ENCODE results near the gene HYAL3.

The HYAL3 gene

DNA sequence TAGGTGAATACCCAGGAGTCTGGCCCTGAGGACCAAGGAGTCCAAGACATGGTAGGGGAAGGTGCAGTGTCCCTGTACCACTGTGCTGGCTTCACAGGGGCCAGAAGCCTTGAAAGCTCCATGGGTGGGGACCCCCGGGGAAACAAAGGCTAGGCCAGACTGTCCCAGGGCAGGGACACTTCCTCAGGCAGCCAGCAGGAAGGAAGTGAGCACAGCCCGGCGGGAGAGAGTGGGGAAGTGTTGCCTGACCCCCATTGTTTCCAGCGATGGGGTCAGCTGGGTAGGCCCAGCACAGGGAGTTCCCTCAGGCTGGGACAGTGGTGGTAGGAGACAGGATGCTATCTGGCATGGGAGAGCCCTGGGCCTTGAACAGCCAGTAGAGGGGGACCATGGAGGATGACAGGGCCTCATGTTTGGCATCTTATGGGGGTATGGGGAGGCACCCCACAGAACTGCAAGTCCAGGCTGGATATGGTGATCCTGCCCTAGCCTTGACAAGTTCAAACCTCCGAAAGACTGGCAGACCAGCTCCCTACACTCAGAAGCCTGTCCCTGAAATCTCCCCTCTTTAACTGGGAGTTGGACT, 24.5 kb upstream of the HYAL3 start:
- in situ Hi-C loops (cut with HindIII; ENCODE audit: low sequenced_read_pairs), result no loop called here
- DNase-seq (ENCODE audit: low read depth), result no peak
- peak; percentile 2 for TF ChIP-seq CTCF (IDR thresholded peaks at IDR 0.05; ENCODE audit: low read depth, low read length, missing control alignments)
- H3K4me3 ChIP-seq (ENCODE audit: low read depth, low read length), result no peak overlapping the region

- TF ChIP-seq CTCF (IDR thresholded peaks at IDR 0.05; ENCODE audit: low read depth, low read length, missing control alignments), result no peak
- DNase-seq (ENCODE audit: low read depth), result no peak
- no peak overlapping the region for H3K4me3 ChIP-seq (ENCODE audit: low read depth, low read length)
Observed at GRCh38 chr3:50323092-50323600, 23.9 kb upstream of the HYAL3 start.

GRCh38 chr3:50322386-50323091, 23.3 kb upstream of the HYAL3 start, which contains the start of gene HYAL2:
HYAL2 (minus strand) TSS chr3:50322745; CDS start chr3:50320489, 2,256 bp downstream.
- peak within 1 kb of the TSS; percentile 77 for H3K4me3 ChIP-seq (ENCODE audit: low read depth, low read length)
- in situ Hi-C loops (cut with HindIII; ENCODE audit: low sequenced_read_pairs), result no loop called here
- TF ChIP-seq CTCF (IDR thresholded peaks at IDR 0.05; ENCODE audit: low read depth, low read length, missing control alignments), result no peak
- DNase-seq (ENCODE audit: low read depth), result no peak

More at GRCh38 chr3:50323092-50323600, 23.9 kb upstream of the HYAL3 start:
- in situ Hi-C loops (cut with HindIII; ENCODE audit: low sequenced_read_pairs), result no loop called here

DNA sequence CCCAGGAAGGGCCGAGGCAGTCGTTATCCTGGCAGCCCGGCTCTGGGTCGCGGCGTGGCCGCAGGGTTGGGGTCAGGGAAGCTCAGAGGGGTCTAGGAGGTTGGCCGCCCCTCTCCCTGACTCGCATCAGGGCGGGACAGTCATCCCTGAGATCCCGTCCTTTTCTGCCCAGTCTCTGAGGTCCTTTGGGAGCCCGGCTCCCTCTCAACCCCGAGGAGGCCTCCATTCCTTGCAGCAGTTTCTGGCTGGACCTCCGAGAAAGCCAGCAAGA, 22.8 kb upstream of the HYAL3 start:
- TF ChIP-seq CTCF (IDR thresholded peaks at IDR 0.05; ENCODE audit: low read depth, low read length, missing control alignments), result no peak
- H3K4me3 ChIP-seq (ENCODE audit: low read depth, low read length), result peak overlapping the region; percentile 77
- in situ Hi-C loops (cut with HindIII; ENCODE audit: low sequenced_read_pairs), result no loop called here
- no peak for DNase-seq (ENCODE audit: low read depth)

DNA sequence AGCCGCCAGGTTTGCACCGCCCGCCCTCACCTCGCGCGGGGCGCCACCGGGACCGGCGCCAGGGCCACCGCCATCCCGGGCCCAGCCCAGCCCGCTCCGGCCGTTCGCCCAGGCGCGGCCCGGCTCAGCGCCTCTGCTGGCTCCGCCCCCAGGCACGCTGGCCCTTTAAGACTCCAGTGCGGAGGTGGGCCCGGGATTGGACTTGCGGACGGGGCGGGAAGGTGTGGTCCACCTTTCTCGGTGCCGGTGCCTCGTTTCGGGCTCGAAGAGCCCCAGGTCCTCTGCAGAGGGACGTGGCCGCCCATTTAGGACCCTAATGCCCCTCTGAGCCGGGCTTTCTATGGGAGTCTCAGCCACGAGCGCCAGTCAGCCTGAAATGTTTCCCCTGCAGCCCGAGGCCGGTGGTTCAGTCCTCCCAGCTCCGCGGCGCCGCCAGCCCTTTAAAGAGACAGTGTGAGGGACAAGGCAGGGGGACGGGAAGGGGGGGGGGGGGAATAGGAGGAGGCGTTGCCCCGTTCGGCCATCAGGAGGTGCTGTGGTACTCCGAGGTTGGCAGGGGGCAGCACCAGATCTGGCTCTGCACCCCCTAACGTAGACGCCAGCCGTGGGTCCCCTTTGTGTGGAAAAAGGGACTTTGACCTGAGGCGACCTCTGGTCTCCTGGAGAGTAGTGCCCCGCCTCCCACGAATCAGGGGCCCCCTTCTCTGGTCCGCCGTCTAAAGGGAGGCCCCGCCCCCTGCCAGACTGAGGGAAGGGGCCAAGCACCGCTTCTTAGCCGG, 22.3 kb upstream of the HYAL3 start:
- peak overlapping the region; percentile 77 for H3K4me3 ChIP-seq (ENCODE audit: low read depth, low read length)
- peak; percentile 63 for DNase-seq (ENCODE audit: low read depth)
- TF ChIP-seq CTCF (IDR thresholded peaks at IDR 0.05; ENCODE audit: low read depth, low read length, missing control alignments), result peak; percentile 52
- in situ Hi-C loops (cut with HindIII; ENCODE audit: low sequenced_read_pairs), result no loop called here

DNA sequence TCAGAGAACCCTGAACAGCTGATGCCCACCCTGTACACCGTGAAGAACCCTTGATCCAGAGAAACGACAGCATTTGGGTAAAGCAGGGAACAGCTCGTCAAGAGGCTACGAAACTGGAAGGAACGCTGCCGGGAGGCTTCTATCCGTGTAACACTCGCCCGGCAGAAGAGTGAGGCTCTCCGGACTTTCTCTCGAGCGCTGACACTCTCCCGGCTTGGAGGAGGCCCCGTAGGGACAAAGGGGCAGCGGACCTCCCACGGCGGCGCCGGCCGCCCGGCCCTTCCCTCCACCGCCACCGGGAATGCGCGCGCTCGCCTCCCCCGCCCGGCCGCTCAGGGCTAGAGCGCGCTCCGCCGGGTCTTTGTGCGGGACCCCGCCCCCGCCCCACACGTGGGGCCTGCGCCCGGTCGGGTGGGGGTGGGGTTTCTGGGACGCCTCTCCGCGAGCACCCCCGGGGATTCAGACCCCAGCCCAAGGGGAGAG, 21.7 kb upstream of the HYAL3 start:
- DNase-seq (ENCODE audit: low read depth), result no peak
- H3K4me3 ChIP-seq (ENCODE audit: low read depth, low read length), result peak overlapping the region; percentile 77
- no peak for TF ChIP-seq CTCF (IDR thresholded peaks at IDR 0.05; ENCODE audit: low read depth, low read length, missing control alignments)
- in situ Hi-C loops (cut with HindIII; ENCODE audit: low sequenced_read_pairs), result no loop called here

All from astrocyte of the cerebellum (primary cell).